Left lung (tissue), 10 donors: Measurements from ENCODE around the gene TDP2. TPM values are rescaled to one million over a fixed set of nuclear protein-coding genes. Genes with fewer than 3 reads are reported as not detected.
A peak's percentile ranks its signal among the peaks of the same experiment; 100 is the strongest.
"Not testable (repeated sequence)": the region's sequence is repeated elsewhere in the genome, so short reads cannot be mapped to it uniquely, and the experiment has no call there.

Source experiments
- ATAC-seq: fragments of 200-7000 bp; cut with Tn5 transposase; one replicate; pipeline ENCODE4 v1.9.1; 2020; ENCODE audit warnings: moderate library complexity
- DNase-seq, 4 donors: peaks; one replicate each; pipeline ENCODE4 v3.0.0-alpha.2; 2013 to 2020
- H3K27ac ChIP-seq, 2 donors: fragments of 200-600 bp; sonication (generic) in 1 of 2; one replicate each; pipeline versions ENCODE4 v1.5.0 to v1.8.0; 2020 to 2021
- H3K27me3 ChIP-seq, 2 donors: fragments of 200-600 bp; sonication (generic) in 1 of 2; one replicate each; pipeline versions ENCODE4 v1.5.0 to v1.8.0; 2020 to 2021
- H3K36me3 ChIP-seq, 2 donors: fragments of 200-600 bp; sonication (generic) in 1 of 2; one replicate each; pipeline versions ENCODE4 v1.5.0 to v1.8.0; 2020 to 2021
- H3K4me1 ChIP-seq, 2 donors: fragments of 200-600 bp; one replicate each; pipeline ENCODE4 v1.8.0; 2021
- H3K4me3 ChIP-seq, 2 donors: fragments of 200-600 bp; sonication (generic) in 1 of 2; one replicate each; pipeline versions ENCODE4 v1.5.0 to v1.8.0; 2020 to 2021; ENCODE audit warnings: mild to moderate bottlenecking in 1 of 2
- H3K9me3 ChIP-seq, 2 donors: fragments of 200-600 bp; sonication (generic) in 1 of 2; one replicate each; pipeline versions ENCODE4 v1.5.0 to v1.8.0; 2020 to 2021
- CTCF ChIP-seq, 2 donors: fragments of 200-600 bp; sonication (generic) in 1 of 2; IDR thresholded peaks; one replicate each; pipeline versions ENCODE4 v1.5.0 to v1.8.0; 2021; ENCODE audit warnings: antibody characterized with exemption in 2 of 2
- intact Hi-C, 2 donors: fragments of 100-400 bp; cut with DNase I; formaldehyde crosslinking; loops; one replicate each; pipeline versions ENCODE4 v1.11.2 to v1.14.2; 2022
- polyA plus RNA-seq, 6 donors: library from polyadenylated mRNA; unstranded; fragments of 120-200 nt; gene quantifications; one replicate each; pipeline ENCODE4 v1.2.1, GENCODE V29; 2013; ENCODE audit not compliant: insufficient read length in 6 of 6
- total RNA-seq, 2 donors: library from RNA; stranded (reverse); fragmentation: NEBNext Ultra II Directional; extraction: Animal tissue kit (Norgen Biotek cat#: 25700); gene quantifications; one replicate each; pipeline ENCODE4 v1.2.1, GENCODE V29; 2021
- donor health status: DM: no; HTN: yes; CAD: no.
- donor health status: DM: no; HTN: no; CAD: no.

Gene TDP2
- total and polyA plus RNA-seq, 8 donors = 33.9 to 60.1 (median 47.6) TPM

DNA sequence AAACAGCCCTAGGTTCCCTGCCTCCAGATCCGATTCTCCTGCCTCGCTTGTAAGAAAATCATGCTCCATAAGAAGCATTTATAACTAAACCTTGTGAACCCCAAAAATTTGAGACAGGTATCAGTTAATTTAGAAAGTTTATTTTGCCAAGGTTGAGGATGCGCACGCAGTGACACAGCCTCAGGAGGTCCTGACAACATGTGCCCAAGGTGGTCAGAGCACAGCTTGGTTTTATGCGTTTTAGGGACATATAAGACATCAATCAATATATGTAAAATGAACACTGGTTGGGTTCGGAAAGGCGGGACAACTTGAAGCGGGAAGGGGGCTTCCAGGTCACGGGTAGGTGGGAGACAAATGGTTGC is 2.3 kb upstream of the TDP2 start:
- no peak overlapping the region for H3K4me3 ChIP-seq
- peaks cover 16 to 36% of the 10 kb centered on the region in 2 donors for H3K4me1 ChIP-seq
- peaks cover 0 to 3% of the 10 kb centered on the region in 2 donors for H3K36me3 ChIP-seq
- DNase-seq = no peak
- TF ChIP-seq CTCF (IDR thresholded peaks at IDR 0.05) = no peak
- no peaks in the 10 kb centered on the region for H3K27me3 ChIP-seq
- intact Hi-C loops = no loop called here
- H3K27ac ChIP-seq = no peak overlapping the region
- peaks cover 0 to 27% of the 10 kb centered on the region in 2 donors for H3K9me3 ChIP-seq
- no peak for ATAC-seq

GRCh38 chr6:24668066-24668996 is 1.6 kb upstream of the TDP2 start:
- H3K36me3 ChIP-seq, DNase-seq, ATAC-seq, intact Hi-C loops, H3K27me3 ChIP-seq: not testable (repeated sequence)
- peaks cover 16 to 41% of the 10 kb centered on the region in 2 donors for H3K4me1 ChIP-seq
- peak overlapping the region in 1 of 2 donors; percentile 96 for H3K27ac ChIP-seq
- H3K4me3 ChIP-seq = peak overlapping the region; percentile 89 to 91
- H3K9me3 ChIP-seq = peaks cover 0 to 26% of the 10 kb centered on the region in 2 donors

DNA sequence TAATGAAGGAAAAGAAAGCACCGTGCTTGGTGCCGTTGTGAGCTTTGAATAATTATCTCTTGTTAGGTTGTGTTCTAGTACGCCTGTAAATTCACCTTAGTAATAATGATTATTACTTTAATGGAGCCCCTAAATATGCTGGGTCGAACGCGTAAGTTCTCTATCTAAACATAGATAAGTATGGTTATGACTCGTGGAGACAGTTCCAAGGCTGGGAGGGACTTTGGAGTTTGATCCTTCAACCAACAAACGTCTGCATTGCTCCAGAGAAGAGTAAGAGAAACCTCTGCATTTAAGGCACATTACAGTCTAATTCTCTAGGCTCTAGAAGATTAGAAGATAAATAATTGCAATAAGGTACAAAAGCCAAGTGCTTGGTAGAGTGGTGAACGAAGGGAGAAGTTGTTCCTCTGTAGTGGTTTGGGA is 692 bp upstream of the TDP2 start:
- peak; percentile 20 for ATAC-seq
- H3K9me3 ChIP-seq = peaks cover 0 to 23% of the 10 kb centered on the region in 2 donors

DNA sequence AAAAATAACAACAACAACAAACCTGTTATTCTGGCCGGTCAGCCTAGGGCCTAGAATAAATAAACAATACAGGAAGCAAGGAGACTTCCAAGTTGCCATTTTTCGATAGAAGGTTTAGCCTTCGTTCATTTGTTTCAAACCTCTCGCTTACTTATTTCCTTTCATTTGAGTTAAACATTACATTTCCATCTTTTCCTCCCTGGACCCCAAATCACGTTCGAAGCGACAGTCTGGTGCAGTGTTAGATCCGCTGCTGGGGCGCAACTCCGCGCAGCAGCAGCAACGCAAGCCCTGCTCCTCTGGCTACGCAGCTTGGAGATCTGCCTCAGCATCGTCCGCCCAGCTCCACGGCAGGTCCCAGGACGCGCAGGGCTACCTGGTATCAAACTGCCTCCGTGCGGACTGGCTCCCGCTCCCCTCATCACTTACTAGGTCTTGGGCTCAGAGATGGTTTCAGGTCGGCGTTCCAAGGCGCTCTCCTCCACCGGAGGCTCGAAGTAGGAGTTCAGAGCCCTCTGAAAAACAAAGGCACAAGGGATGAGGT is 530 bp downstream of the TDP2 start:
- Histone ChIP-seq H3K4me3 (peak overlapping the region; percentile 89 to 91), H3K4me1 (peaks cover 16 to 41% of the 10 kb centered on the region in 2 donors), H3K27me3 (no peaks in the 10 kb centered on the region), H3K27ac (peak overlapping the region; percentile 88 to 96), H3K9me3 (peaks cover 0 to 13% of the 10 kb centered on the region in 2 donors), H3K36me3 (peaks cover 0 to 22% of the 10 kb centered on the region in 2 donors)
- DNase-seq (peak in 3 of 4 donors; percentile 42 to 82 (median 56)), ATAC-seq (peak; percentile 65)
- TF ChIP-seq CTCF (IDR thresholded peaks at IDR 0.05) = no peak
- intact Hi-C loops = no loop called here

More for the DNA sequence above, 692 bp upstream of the TDP2 start:
- peak in 1 of 4 donors; percentile 25 for DNase-seq
- no peak for TF ChIP-seq CTCF (IDR thresholded peaks at IDR 0.05)
- H3K4me1 ChIP-seq = peaks cover 16 to 41% of the 10 kb centered on the region in 2 donors
- no peaks in the 10 kb centered on the region for H3K27me3 ChIP-seq
- H3K4me3 ChIP-seq = peak overlapping the region; percentile 89 to 91
- peaks cover 0 to 19% of the 10 kb centered on the region in 2 donors for H3K36me3 ChIP-seq
- peak overlapping the region; percentile 88 to 96 for H3K27ac ChIP-seq
- intact Hi-C loops = no loop called here

GRCh38 chr6:24664046-24664987 is 2.4 kb downstream of the TDP2 start:
- peaks cover 0 to 22% of the 10 kb centered on the region in 2 donors for H3K36me3 ChIP-seq
- no peak overlapping the region for H3K27ac ChIP-seq
- ATAC-seq (no peak), DNase-seq (no peak)
- intact Hi-C loops = no loop called here
- no peak for TF ChIP-seq CTCF (IDR thresholded peaks at IDR 0.05)
- no peaks in the 10 kb centered on the region for H3K9me3 ChIP-seq
- peaks cover 19 to 46% of the 10 kb centered on the region in 2 donors for H3K4me1 ChIP-seq
- peak overlapping the region in 1 of 2 donors; percentile 91 for H3K4me3 ChIP-seq
- no peaks in the 10 kb centered on the region for H3K27me3 ChIP-seq
